HG02884 (cell line): ENCODE measurements around the gene CCL20.
"Not testable (repeated sequence)": the region's sequence is repeated elsewhere in the genome, so short reads cannot be mapped to it uniquely, and the experiment has no call there.

Experiments
- ATAC-seq: cut with Tn5 transposase; IDR thresholded peaks from one replicate; pipeline ENCODE4 v1.9.1; 2021; ENCODE audit warnings: mild to moderate bottlenecking, moderate library complexity; ENCODE audit not compliant: unreplicated experiment

The CCL20 gene, protein sequence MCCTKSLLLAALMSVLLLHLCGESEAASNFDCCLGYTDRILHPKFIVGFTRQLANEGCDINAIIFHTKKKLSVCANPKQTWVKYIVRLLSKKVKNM

DNA sequence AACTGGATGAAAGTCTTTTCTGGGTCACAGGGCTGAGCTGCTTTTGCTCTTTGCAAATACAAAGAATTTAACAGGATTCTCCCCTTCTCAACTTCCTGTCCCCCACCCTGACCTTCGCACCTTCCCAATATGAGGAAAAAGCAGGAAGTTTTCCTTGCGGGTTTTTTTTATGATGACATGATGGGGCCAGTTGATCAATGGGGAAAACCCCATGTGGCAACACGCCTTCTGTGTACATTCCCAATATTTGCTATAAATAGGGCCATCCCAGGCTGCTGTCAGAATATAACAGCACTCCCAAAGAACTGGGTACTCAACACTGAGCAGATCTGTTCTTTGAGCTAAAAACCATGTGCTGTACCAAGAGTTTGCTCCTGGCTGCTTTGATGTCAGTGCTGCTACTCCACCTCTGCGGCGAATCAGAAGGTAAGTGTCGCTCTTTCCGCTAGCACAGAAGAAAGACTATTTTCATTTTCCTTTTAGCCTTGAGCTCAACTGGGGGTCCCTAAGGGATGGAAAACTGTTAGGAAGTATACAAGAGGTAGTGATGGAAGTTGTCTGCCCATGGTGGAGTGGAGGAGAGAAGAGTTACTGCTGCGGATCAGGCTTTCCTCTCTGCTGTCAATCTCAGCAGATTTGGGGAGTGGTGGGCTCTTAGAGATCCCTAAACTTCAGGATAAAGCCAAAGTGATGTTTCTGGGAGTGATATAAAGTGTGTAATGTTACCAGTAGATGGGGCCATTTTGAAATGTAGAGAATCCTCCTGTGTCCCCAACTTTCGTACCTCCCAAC is at the start of gene CCL20:
TSS of gene CCL20 (plus strand) at position 281 of the 792 bp plus-strand sequence. CDS start at position 351, 70 bp downstream.
- ATAC-seq = no peak

DNA sequence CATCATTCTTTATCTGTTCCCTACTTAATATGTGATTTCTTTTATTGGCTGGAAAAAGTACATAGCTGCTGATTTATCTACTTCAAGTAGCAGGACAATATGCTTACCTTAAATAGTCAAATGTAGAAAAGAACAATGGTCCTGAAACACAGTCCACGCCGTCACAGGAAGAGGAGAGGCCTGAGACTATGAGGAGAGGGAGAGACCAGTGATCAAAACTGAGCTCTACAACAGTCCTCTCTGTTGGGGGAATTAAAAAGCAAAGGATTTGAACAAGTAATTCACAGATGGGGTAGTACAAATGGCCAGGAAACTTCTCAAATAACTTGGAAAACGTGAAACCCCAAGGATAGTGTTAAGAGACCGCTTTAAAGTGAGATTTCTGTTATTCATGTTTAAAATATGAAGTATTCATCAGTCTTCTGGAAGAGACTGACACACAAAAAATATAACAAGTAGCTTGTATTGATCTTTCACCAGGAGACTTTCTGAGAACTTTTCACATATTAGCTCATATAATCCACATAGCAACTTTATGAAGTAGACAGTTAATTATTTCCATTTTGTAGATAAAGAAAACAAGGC is 47.8 kb upstream of the CCL20 start:
- no peak for ATAC-seq

DNA sequence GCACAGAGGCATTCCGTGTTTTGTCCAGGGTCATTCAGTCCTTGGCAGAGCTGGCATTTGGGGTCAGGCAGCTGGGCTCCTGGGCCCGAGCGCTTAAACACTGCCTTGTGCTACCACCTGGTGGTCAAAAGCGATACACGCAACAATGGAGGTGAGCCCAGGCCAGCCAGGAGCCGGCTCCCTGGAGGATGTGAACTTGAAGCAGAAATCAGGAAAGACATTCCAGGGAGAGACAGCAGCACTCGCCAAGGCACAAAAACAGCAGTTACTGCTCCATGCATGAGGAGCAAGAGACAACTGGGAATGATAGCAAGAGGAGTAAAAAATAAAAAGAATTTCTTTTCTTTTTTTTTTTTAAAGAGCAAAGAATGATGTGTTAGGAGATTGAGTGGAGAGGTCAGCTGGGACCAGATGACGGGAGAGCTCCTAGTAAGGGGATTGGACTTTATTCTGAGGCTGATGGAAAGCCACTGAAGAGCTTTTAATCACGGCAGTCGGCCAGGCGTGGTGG is 47.2 kb upstream of the CCL20 start:
- ATAC-seq = peak; percentile 100

DNA sequence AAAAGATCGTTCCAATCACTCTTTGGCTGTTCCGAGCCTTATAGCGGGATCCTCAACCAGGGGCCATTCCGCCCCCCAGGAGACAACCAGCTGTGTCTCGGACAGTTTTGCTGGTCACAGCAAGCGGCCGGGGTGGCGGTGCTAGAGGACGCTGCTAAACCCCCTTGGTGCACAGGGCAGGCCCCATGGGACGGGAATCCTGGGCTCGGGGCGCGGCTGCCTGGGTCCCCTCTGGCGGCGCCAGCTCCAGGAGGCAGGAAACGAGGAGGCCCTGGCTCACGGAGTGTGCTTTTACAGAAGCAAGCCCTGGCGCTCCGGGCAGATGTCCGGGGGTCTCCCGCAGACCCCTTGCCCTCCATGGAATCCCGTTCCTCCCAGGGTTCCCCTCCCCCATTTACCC is 45.8 kb upstream of the CCL20 start:
- ATAC-seq = no peak

DNA sequence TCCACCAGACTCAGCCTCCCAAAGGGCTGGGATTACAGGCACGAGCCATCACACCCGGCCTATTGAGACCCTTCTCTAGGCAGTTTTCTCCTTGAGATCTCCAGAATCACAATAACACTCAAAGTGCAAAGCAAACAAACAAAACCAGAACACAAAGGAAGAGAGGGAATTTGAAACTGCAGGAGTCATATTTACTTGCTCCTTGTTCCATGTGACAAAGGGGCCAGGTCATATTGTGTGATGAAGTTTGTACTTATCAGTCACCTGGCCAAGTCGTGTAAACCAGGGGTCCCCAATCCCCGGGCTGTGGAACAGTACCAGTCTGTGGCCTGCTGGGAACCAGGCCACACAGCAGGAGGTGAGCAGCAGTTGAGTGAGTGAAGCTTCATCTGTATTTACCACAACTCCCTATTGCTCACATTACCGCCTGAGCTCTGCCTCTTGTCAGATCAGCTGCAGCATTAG is 41.4 kb upstream of the CCL20 start:
- ATAC-seq = no peak

DNA sequence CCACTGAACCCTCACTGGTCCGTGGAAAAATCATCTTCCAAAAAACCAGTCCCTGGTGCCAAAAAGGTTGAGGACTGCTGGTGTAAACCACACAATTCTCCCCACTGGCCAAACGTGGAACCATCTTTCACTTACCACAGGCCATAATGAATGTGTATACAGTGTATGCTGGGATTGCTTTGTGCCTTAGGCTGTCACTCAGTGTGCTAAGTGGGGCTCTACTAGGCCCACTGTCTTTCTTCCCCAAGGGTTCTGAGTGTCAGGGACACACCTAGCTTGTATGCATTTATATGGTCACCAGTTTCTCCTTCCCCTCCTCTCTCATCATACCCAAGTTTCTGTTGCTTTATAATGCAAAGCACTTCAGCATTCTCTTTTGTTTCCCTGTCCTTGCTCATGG is 40.7 kb upstream of the CCL20 start:
- ATAC-seq = no peak

DNA sequence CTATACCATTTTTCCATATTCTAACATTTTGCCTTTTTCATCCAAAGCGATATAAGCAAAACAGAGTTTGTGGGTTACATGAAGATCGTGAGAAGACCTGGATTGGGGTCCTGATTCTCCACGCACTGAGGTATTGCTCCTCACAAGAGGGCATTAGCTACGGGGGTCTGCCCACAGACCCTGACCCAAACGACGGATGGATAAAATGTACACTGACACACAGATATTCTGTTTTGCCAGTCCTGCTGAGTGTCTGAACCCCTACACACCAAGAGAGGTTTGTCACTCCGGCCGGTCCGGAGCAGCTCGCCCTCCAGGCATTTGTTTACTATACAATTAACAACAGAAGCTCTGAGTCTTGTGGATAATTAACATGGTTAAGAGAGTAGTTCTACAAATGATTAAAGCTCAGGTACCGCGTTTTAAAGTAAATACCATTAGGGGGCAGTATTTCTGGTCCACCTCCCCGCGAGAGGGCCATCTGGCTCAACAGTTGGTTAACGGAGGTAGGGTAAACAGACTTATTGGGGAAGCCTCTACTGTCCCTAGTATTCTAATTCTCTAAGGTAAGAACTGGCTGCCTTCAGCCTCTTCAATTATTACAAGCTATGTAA is 39.5 kb upstream of the CCL20 start:
- ATAC-seq = peak; percentile 59

DNA sequence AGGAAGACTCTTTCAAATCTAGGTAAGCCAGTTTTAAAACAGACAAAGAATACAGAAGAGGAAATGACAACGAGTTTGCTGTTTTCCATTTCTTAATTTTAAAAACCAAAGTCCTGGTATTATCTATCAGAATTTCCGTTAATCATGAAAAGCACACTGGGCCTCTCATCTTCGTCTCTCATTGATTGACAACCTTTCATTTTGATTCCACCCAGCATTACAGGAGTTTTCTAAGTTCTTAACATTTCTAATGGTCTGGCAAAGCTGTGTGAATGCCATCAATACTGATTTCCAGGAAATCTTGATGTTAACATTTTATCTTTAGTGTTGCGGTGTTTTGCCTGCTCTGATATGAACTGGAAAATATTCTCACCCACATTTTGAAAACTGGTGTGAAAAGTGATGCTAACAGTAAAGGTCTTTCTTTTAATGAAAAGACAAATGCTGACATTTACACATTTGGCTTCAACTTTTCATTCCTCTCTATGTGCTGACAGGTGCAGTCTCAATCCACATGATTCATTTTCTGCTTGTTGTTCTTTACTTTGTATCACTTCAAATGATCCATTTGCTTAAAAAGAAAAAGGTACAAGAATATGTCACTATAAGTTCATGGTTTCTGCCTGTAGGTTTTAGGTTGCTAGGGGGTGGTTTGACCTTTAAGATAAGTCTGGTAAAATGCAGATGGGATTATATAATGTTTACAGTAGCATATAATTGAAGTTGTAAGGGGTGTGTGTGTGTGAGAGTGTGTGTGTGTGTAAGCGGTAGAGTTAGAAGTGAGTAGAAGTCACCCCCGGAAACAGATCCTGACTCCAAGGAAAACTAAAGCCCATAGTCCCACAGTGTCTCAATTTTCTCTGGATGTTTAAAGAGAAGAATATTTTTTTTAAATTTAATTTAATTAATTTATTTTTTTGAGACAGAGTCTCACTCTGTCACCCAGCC is 38.5 kb upstream of the CCL20 start:
- no peak for ATAC-seq

DNA sequence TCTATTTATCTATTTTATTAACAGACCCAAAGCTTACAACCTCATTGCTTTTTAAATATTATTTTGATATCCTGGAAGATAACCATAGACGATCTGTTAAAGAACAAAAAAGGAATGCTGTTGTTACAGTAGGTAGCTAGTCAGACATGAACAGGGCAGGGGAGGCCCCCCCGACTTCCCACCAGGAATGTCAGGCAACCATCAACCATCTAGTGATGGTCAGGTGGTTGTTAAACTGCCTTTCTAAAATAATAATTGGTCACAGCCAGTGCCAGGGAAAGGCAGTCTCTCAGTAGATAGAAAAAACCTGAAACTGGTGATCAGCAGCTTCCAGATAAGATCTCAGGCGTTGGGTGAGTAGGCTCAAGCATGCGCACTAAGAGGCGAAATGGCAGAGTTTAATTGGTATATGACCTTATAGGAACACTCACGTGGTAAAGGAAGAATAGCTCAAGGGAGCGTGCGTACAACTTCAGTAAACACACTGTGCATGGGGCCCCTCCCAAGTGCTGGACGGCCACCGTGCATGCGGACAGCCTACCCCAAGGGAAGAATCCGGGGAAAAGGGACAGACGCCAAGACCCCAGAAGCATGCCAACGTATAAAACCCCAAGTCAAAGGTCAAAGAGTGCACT is 32.5 kb upstream of the CCL20 start:
- no peak for ATAC-seq

DNA sequence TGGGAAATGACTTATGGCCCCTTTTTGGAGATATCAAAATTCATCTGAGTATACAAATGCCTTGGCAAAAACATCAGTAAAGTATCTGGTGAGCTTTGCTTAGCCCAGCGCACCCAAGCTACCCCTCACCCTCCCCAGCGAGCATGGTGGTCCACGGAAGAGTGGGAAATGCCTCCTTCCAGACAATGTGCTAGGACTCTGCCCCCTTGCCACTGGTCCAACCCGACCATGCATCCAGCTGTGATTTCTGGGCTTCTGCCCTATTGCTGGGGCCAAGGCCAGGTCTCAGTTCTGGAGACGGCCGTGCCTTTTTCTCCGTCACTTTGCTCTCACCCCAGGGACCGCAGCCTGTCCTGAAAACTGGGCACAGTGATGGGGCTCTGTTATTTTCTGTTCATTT is 31.8 kb upstream of the CCL20 start:
- ATAC-seq = no peak

DNA sequence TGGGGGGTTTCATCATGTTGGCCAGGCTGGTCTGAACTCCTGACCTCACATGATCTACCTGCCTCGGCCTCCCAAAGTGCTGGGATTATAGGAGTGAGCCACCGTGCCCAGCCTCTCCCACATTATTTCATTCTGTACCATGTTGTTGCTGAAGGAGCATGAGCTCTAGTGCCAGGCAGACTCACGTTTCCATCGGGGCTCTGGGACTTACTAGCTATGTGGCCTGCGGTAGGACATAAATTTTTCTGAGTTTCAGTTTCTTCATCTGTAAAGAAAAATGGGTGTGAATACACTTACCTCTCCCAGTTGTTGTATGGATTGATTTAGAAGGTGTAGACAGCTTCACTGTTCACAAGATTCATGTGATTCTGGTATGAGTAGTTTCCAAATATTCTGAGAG is 30.8 kb upstream of the CCL20 start:
- ATAC-seq = peak; percentile 13

DNA sequence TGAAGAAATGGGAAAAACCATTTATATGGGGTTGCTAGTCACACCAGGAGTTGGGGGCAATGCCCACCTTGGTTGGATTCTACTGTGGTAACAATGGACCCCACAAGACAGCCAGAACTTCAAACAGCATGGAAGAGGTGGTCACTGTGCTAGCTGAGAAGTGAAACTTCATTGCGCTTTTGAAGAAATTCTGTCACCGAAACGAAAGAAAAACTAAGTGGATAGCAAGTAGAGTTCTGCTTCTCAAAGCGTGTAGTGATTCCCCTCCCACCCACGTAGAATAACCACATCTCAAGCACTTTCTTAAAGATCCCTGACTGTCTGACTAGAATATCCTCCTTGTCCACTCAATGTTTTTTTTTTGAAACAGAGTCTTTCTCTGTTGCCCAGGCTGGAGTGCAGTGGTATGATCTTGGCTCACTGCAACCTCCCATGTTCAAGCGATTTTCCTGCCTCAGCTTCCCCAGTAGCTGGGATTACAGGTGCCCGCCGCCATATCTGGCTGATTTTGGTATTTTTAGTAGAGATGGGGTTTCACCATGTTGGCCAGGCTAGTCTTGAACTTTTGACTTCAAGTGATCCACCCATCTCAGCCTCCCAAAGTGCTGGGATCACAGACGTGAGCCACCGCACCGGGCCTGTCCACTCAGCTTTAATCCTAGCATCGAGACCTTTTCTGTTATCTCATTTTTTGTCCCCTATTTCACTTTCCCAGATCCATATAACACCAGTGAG is 30.1 kb upstream of the CCL20 start:
- ATAC-seq = peak; percentile 94

DNA sequence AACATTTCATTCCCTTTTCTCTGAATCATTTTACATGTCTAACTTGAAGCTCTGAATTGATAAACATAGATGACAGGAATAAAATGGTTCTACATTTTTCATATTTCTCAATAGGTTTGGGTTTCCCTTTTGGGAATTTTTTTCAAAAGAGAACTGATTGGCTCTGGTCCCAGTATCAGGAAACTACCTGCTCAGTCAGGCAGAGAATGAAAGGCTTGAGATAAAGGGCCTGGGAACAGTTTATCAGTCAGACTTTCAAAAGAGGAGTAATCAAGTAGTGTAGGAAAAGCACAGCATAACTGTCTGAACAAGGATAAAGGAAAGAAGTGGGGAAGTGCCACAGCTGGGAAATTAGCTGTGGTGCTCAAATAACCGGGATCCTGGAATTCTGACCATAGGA is 28.3 kb upstream of the CCL20 start:
- no peak for ATAC-seq

DNA sequence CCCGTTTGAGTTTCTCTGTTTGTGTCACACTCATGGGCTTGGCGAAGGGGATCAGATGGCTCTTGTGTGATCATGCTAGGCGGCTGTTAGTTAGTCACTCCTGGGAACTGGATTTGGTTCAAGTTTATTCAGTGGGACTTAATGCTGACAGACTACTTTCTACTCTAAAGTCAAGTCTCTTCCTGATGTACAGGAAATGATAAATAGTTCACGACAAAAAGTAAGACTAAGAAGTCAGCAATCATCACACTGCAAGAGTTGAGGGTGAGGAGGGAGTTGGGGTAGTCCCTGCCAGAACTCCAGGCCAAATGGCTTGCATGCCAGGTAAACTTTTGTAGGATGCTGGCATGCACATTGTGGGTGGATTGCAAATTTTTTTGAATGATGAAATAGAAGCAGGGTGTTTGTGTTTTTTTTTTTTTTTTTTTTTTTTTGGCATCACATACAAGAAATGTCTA is 25.1 kb upstream of the CCL20 start:
- ATAC-seq = no peak

DNA sequence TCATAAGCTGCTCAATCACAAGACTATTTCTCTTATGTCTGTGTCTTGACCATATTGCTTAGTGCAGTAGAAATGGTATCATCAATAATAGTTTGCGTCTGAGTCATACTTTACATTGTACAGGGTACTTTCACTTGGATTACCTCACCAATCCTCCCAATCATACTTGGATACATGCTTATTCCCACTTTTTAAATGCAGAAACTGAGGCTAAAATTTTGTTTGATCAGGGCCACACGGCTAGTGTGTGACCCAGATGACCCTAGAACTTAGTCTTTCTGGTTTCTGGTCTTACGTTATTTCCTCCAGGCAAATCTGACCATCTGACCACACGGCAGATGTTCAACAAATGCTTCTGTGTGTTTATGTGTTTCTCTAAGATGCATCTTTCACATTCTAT is 23.8 kb upstream of the CCL20 start:
- ATAC-seq = no peak

DNA sequence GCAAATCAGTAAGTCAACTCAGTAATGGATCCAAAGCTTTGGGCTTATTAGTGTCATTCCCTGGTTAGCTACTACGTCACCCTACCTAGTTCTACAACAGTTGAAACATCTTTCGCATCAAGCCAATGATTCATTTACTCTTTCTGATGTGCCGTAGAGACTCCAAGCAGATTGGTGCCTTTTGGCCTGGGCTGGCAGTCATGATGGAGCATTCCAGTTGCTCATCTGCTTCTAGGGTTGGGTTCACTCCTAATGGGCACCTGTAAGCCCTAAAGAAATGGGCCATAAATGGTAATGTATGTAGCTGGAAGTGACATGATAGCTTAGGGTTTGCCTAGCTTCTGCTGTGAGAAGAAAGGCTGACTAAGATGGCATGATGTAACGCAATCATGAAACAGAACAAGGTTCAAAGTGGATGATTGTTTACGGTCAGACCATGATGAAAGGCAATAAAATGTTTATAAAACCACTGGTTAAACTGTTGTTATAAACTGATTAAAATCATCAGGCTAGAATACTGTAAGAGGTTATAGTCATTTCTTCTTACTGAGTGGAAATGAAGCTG is 20.4 kb upstream of the CCL20 start:
- ATAC-seq = no peak

DNA sequence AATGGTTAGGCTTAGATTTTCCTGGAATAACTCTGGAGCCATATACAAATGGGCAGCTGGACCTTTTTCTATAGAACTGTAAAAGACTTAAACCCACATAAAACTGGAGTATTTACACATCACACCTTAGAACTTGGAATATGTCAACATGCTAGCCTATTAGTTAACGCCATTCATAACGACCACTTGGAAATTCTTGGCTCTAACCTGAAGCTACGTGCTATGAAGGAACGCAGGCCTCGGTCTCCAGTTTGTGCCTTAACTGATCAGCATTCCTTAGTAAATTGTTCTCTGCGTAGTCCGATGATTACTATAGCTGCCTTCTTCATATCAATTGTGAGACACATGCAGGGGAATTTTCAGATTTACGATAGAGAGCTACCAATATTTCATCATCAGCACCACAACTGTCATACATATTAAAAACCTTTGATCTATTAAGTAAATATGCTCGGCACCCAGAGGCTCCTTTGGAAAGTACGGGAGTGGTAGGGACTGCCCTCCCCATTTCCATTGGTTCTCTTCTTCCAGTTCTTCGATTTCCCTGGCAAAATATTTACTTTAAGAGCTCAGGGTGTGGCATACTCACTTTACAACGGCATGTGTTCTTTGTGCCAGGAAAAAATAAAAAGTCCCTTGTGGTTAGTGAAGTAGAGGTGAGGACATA is 17.5 kb upstream of the CCL20 start:
- no peak for ATAC-seq

DNA sequence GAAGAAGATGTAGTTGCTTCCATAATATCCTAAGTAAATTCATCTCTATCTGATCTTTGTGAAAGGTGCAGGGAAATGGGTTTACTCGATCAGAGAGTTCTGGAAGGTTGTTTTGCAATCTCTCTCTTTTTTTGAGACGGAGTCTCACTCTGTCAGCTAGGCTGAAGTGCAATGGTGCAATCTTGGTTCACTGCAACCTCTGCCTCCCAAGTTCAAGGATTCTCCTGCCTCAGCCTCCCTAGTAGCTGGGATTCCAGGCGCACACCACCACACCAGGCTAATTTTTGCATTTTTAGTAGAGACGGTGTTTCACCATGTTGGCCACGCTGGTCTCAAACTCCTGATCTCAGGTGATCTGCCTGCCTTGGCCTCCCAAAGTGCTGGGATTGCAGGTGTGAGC is 16.9 kb upstream of the CCL20 start:
- ATAC-seq = not testable (repeated sequence)
